EH (cell line): Measurements from ENCODE around the gene ITCH.
A peak's percentile ranks its signal among the peaks of the same experiment; 100 is the strongest.
"Not testable (repeated sequence)": the region's sequence is repeated elsewhere in the genome, so short reads cannot be mapped to it uniquely, and the experiment has no call there.

Experiments
- DNase-seq: peaks from one replicate; pipeline ENCODE4 v3.0.0-alpha.2; 2015; ENCODE audit warnings: low read depth

ITCH gene

DNA sequence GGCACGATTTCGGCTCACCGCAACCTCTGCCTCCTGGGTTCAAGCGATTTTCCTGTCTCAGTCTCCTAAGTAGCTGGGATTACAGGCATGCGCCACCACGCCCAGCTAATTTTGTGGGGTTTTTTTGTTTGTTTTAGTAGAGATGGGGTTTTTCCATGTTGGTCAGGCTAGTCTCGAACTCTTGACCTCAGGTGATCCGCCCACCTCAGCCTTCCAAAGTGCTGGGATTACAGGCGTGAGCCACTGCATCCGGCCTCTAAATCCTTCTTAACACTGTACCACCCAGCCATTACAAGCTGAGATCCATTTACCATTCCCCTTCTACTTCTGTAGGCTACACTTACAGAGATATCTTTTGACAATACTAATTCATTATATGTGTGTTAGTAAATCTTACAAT lies 51.5 kb downstream of the ITCH start:
- not testable (repeated sequence) for DNase-seq

DNA sequence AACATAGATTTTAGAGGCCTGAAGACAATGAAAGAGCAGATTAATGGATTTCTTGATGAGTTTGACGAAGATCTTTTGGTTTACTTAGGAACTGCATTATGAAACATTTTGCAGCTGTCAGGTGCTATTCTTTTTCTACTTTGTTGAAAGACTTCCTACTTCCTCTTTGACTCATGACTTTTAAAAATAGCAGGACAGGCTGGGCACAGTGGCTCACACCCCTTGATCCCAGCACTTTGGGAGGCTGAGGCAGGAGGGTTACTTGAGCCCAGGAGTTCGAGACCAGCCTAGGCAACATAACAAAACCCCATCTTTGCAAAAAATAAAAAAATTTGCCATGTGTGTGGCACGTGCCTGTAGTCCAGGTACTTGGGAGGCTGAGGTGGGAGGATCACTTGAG lies 52.0 kb downstream of the ITCH start:
- DNase-seq, result no peak

- DNase-seq, result peak; percentile 7
These were observed 57.1 kb downstream of the ITCH start for GRCh38 chr20:34420146-34420545.

GRCh38 chr20:34420975-34421374 lies 57.9 kb downstream of the ITCH start:
- DNase-seq, result no peak

DNA sequence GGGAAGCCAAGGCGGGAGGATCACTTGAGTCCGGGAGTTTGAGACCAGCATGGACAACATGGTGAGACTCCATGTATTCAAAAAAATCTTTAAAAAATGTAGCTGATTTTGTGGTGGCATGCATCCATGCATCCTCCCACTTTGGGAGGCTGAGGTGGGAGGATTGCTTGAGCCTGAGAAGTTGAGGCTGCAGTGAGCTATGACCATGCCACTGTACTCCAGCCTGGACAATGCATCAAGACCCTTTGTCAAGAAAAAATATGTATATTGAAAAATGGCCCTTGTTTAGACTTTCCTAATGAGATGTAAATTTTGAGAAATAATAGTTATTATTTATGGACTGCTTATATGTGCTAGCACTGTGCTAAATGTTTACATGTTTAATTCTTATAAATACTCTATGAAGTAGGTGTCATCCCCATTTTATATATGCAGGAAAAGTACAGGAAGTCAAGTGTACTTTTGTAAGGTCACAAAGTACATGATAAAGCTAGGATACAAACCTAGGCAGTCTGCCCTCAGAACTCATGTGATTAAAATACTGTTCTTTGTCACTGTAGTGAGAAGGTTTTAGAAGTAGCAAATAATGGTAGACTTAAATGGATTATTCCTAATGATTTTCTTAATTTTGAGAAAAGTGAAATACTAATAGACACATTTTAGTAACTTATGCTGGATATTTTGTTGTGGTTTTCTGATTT lies 58.8 kb downstream of the ITCH start:
- no peak for DNase-seq

- DNase-seq, result not testable (repeated sequence)
These were observed 62.1 kb downstream of the ITCH start for GRCh38 chr20:34425032-34425690.

- DNase-seq, result peak; percentile 21
These were observed 63.0 kb downstream of the ITCH start for GRCh38 chr20:34426026-34426425.

DNA sequence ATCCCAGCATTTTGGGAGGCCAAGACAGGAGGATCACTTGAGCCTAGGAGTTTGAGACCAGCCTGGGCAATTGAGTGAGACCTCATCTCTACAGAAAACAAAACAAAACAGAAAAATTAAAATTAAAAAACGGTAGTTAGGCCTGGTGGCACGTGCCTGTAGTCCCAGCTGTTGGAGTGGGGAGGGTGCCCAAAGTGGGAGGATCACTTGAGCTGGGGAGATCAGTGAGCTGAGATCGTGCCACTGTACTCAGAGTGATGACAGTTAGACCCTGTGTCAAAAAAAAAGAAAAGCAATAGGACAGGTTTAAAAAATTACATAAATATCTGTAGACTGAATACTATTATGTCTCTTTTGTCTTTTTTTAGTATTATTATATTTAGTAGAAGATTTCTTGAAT lies 64.3 kb downstream of the ITCH start:
- no peak for DNase-seq

DNA sequence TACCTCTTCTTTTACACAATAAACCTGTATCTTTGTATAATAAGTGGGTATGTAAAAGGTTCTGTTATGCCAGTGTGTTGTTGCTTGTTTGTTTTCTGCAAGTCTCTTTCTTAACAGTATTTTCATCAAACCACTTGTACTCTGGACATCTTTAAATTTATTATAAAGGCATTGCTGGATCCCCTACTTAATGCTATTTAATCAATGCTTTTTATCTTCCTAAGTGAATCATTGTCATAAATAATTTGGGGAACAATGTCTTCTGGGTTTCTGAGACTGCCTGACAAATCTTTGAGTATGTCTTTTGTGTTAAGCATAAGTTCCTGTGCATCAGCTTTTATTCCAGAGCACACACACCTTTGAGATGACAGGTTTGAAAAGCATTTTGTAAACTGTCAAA lies 64.7 kb downstream of the ITCH start:
- DNase-seq, result no peak

GRCh38 chr20:34431168-34431567 lies 68.1 kb downstream of the ITCH start:
- no peak for DNase-seq

- DNase-seq, result not testable (repeated sequence)
These were observed 69.6 kb downstream of the ITCH start for GRCh38 chr20:34432663-34433062.

DNA sequence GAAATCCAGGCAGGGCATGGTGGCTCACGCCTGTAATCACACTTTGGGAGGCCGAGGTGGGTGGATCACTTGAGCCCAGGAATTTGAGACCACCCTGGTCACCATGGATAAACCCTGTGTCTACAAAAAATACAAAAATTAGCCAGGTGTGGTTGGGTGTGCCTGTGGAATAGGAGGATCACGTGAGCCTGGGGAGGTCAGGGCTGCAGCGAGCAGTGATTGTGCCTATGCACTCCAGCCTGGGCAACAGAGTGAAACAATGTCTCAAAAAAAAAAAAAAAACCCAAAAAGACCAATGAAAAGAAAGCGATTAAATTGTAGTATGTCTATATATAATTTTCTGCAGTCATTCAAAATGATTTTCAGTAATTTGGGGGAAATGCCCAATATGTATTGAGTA lies 70.3 kb downstream of the ITCH start:
- no peak for DNase-seq

- DNase-seq, result no peak
These were observed 72.5 kb downstream of the ITCH start for GRCh38 chr20:34435589-34435988.

DNA sequence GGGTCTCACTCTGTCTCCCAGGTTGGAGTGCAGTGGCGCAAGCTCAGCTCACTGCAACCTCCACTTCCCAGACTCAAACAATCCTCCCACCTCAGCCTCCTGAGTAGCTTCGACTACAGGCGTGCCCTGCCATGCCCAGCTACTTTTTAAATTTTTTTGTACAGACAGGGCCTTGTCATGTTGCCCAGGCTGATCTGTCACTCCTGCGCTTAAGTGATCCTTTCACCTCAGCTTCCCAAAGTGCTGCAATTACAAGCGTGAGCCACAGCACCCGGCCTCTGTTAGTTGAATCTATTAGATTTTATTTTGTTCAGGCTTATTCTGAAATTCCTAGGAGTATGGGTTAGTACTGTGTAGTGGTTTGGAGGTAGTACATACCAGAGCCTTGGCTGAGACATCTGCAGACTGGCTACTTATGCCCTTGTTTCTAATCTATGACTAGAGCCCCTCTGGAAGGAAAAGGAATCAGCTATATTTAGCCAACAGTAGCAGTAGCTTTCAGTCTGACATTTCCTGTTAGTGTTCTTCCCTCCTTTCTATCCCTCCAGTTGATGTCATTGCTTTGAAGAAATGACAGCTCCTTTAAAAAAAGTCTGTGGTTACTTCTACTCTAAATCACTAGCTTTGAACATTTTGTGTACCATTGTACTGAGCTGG lies 74.4 kb downstream of the ITCH start:
- peak; percentile 65 for DNase-seq

GRCh38 chr20:34439168-34439567 lies 76.1 kb downstream of the ITCH start:
- no peak for DNase-seq

- DNase-seq, result not testable (repeated sequence)
These were observed 78.3 kb downstream of the ITCH start for GRCh38 chr20:34441423-34441822.

- DNase-seq, result no peak
These were observed 80.5 kb downstream of the ITCH start for GRCh38 chr20:34443546-34443945.

GRCh38 chr20:34445177-34446065 lies 82.3 kb downstream of the ITCH start:
- no peak for DNase-seq

DNA sequence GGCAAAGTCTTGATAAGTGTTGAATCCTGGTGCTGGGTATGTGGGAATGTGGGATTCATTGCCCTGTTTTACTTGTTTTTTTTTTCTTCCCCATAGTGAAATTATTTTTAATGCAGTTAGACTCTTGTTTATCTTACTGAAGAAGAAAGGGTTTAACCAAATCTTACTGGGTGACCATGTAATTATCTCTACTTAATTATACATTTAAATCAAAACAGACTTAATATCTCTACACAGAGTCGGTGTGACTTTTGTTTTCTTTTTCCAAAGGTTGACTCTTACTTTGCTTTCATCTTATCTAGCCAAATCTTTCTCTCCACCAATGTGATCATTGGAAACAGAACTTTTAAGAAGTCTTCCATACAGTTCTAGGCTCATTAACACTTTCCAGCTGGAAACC lies 85.4 kb downstream of the ITCH start:
- DNase-seq, result no peak

GRCh38 chr20:34449674-34450592 lies 86.9 kb downstream of the ITCH start:
- no peak for DNase-seq

- DNase-seq, result peak; percentile 76
These were observed 89.4 kb downstream of the ITCH start for GRCh38 chr20:34452281-34452982.
